SK-N-SH treated with all-trans-retinoic acid at 6 μM for 48 hours (cell line): ENCODE measurements around the gene NEGR1.

ENCODE experiments used
- ATAC-seq: fragments of 200-7000 bp; cut with Tn5 transposase; 3 replicates; pipeline ENCODE4 v1.9.1; 2020; ENCODE audit warnings: mild to moderate bottlenecking, moderate library complexity
- ARNTL ChIP-seq: fragments of 450-650 bp; formaldehyde crosslinking; IDR thresholded peaks from 2 replicates; pipeline ENCODE4 v1.5.0; 2020; ENCODE audit warnings: low read depth, mild to moderate bottlenecking, moderate library complexity, borderline replicate concordance
- BACH2 ChIP-seq: fragments of 250-450 bp; sonication (Bioruptor Pico); IDR thresholded peaks from 2 replicates; pipeline ENCODE4 v1.9.0; 2021; ENCODE audit warnings: mild to moderate bottlenecking, borderline replicate concordance
- CSDC2 ChIP-seq: fragments of 250-450 bp; sonication (Bioruptor Pico); IDR thresholded peaks from 2 replicates; pipeline ENCODE4 v1.5.0; 2020; ENCODE audit warnings: mild to moderate bottlenecking, moderate library complexity
- GLIS3 ChIP-seq: fragments of 250-450 bp; sonication (Bioruptor Pico); IDR thresholded peaks from 2 replicates; pipeline ENCODE4 v1.5.0; 2020; ENCODE audit warnings: mild to moderate bottlenecking, moderate library complexity
- ISL1 ChIP-seq: fragments of 250-450 bp; sonication (Bioruptor Pico); IDR thresholded peaks from 2 replicates; pipeline ENCODE4 v2.1.2; 2022; ENCODE audit warnings: mild to moderate bottlenecking, moderate library complexity
- OSR1 ChIP-seq: fragments of 250-450 bp; sonication (Bioruptor Pico); IDR thresholded peaks from 2 replicates; pipeline ENCODE4 v1.8.0; 2022; ENCODE audit warnings: moderate library complexity, mild to moderate bottlenecking, inconsistent platforms
- PPARA ChIP-seq: fragments of 250-450 bp; sonication (Bioruptor Pico); IDR thresholded peaks from 2 replicates; pipeline ENCODE4 v1.5.0; 2020; ENCODE audit warnings: mild to moderate bottlenecking, borderline replicate concordance
- RARB ChIP-seq: fragments of 250-450 bp; sonication (Bioruptor Pico); IDR thresholded peaks from 2 replicates; pipeline ENCODE4 v1.8.0; 2021; ENCODE audit warnings: mild to moderate bottlenecking, moderate library complexity
- SNAI2 ChIP-seq: fragments of 250-450 bp; sonication (Bioruptor Pico); IDR thresholded peaks from 2 replicates; pipeline ENCODE4 v1.5.0; 2020; ENCODE audit warnings: mild to moderate bottlenecking, moderate library complexity
- TOX ChIP-seq: fragments of 250-450 bp; sonication (Bioruptor Pico); IDR thresholded peaks from 2 replicates; pipeline ENCODE4 v1.8.0; 2021; ENCODE audit warnings: mild to moderate bottlenecking, moderate library complexity, borderline replicate concordance
- ZC3H10 ChIP-seq: fragments of 250-450 bp; sonication (Bioruptor Pico); IDR thresholded peaks from 2 replicates; pipeline ENCODE4 v1.5.1; 2021; ENCODE audit warnings: mild to moderate bottlenecking, moderate library complexity
- ZFP3 ChIP-seq: fragments of 250-450 bp; sonication (Bioruptor Pico); IDR thresholded peaks from 2 replicates; pipeline ENCODE4 v1.5.0; 2020; ENCODE audit warnings: mild to moderate bottlenecking, moderate library complexity
- ZFP30 ChIP-seq: fragments of 450-650 bp; formaldehyde crosslinking; IDR thresholded peaks from 2 replicates; pipeline ENCODE4 v1.5.0; 2022; ENCODE audit warnings: mild to moderate bottlenecking, moderate library complexity
- ZNF565 ChIP-seq: fragments of 450-650 bp; formaldehyde crosslinking; conservative IDR thresholded peaks from 2 replicates; pipeline ENCODE4 v1.5.0; 2020; ENCODE audit warnings: low read depth, mild to moderate bottlenecking, moderate library complexity
- ZNF70 ChIP-seq: fragments of 450-650 bp; formaldehyde crosslinking; IDR thresholded peaks from 2 replicates; pipeline ENCODE4 v1.5.0; 2020; ENCODE audit warnings: mild to moderate bottlenecking, moderate library complexity
- ZNF8 ChIP-seq: fragments of 450-650 bp; formaldehyde crosslinking; IDR thresholded peaks from 2 replicates; pipeline ENCODE4 v1.5.0; 2020; ENCODE audit warnings: mild to moderate bottlenecking, moderate library complexity
- TF ChIP-seq, protein P1 (sequence below): fragments of 250-450 bp; sonication (Bioruptor Pico); IDR thresholded peaks from 2 replicates; pipeline ENCODE4 v1.5.1; 2020; ENCODE audit warnings: low read depth, mild to moderate bottlenecking, moderate library complexity
- TF ChIP-seq, protein P2 (sequence below): fragments of 250-450 bp; sonication (Bioruptor Pico); IDR thresholded peaks from 2 replicates; pipeline ENCODE4 v1.5.0; 2020; ENCODE audit warnings: mild to moderate bottlenecking, moderate library complexity
- TF ChIP-seq, protein P3 (sequence below): fragments of 250-450 bp; sonication (Bioruptor Pico); IDR thresholded peaks from 2 replicates; pipeline ENCODE4 v1.5.1; 2021; ENCODE audit warnings: mild to moderate bottlenecking, moderate library complexity
- TF ChIP-seq, protein P4 (sequence below): fragments of 250-450 bp; sonication (Bioruptor Pico); IDR thresholded peaks from 2 replicates; pipeline ENCODE4 v1.8.0; 2021; ENCODE audit warnings: low read depth, mild to moderate bottlenecking, moderate library complexity, borderline replicate concordance
- TF ChIP-seq, protein P5 (sequence below): fragments of 250-450 bp; sonication (Bioruptor Pico); IDR thresholded peaks from 2 replicates; pipeline ENCODE4 v1.8.0; 2020; ENCODE audit warnings: mild to moderate bottlenecking, moderate library complexity, borderline replicate concordance

NEGR1 gene

DNA sequence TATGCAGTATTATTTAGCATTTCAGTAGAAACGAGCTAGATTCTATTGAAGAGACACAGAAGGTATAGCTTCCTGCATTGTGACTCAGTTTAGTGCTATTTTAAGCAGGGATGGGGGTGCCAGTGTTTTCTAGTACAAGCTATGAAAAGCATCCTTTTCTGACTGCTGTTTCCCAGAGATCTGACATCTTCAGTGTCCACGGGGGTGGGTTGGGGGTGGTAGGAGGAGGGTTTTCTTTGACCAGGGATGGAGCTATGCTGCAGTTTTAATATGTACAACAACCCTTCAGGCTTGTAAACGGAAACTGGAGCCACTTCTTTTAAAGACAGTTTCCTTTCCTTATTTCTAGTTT, 2.7 kb upstream of the NEGR1 start (continued):
- TF ChIP-seq, protein P1, sequence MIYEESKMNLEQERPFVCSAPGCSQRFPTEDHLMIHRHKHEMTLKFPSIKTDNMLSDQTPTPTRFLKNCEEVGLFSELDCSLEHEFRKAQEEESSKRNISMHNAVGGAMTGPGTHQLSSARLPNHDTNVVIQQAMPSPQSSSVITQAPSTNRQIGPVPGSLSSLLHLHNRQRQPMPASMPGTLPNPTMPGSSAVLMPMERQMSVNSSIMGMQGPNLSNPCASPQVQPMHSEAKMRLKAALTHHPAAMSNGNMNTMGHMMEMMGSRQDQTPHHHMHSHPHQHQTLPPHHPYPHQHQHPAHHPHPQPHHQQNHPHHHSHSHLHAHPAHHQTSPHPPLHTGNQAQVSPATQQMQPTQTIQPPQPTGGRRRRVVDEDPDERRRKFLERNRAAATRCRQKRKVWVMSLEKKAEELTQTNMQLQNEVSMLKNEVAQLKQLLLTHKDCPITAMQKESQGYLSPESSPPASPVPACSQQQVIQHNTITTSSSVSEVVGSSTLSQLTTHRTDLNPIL (CRISPR knock-in tag) = no peak; the same call in 1 of the 2 replicates
- TF ChIP-seq, protein P2, sequence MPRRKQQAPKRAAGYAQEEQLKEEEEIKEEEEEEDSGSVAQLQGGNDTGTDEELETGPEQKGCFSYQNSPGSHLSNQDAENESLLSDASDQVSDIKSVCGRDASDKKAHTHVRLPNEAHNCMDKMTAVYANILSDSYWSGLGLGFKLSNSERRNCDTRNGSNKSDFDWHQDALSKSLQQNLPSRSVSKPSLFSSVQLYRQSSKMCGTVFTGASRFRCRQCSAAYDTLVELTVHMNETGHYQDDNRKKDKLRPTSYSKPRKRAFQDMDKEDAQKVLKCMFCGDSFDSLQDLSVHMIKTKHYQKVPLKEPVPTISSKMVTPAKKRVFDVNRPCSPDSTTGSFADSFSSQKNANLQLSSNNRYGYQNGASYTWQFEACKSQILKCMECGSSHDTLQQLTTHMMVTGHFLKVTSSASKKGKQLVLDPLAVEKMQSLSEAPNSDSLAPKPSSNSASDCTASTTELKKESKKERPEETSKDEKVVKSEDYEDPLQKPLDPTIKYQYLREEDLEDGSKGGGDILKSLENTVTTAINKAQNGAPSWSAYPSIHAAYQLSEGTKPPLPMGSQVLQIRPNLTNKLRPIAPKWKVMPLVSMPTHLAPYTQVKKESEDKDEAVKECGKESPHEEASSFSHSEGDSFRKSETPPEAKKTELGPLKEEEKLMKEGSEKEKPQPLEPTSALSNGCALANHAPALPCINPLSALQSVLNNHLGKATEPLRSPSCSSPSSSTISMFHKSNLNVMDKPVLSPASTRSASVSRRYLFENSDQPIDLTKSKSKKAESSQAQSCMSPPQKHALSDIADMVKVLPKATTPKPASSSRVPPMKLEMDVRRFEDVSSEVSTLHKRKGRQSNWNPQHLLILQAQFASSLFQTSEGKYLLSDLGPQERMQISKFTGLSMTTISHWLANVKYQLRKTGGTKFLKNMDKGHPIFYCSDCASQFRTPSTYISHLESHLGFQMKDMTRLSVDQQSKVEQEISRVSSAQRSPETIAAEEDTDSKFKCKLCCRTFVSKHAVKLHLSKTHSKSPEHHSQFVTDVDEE (CRISPR knock-in tag) = no peak

DNA sequence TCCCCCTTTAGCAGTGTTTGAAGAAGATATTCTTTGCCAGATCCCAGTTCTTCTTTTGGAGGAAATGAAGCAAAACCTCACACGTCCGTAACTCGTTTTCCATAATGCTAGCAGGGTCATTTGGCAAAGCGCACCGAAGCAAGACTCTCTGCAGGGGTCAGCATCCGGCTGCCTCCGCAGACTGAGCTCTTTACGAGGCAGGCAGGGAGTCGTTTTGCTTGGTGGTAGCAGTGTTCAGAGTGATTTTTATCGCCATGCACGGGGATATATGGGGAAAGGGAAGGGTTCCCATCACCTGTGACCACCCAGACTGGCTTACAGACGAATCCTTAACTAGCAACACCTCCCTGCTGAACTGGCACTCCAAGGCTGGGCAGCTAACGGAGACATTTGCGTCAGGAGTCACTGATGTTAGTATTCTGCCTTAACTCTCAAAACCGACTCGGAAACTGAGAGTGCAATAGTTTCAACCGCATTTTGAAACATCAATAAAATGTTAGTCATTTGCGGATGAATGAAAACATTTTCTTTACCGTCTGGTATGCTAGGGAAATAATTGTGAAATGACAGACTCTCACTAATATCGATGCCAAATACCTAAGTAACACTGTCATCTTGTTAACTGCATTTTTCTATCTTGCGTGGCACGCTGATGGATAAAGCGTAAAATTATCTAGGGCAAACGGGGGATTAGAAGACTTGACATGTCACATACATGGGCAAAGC, 2.2 kb upstream of the NEGR1 start:
- ATAC-seq = peak; percentile 52
- TF ChIP-seq ISL1 (CRISPR knock-in tag) = peak; percentile 64
- no peak for TF ChIP-seq ZNF70 (CRISPR knock-in tag)

DNA sequence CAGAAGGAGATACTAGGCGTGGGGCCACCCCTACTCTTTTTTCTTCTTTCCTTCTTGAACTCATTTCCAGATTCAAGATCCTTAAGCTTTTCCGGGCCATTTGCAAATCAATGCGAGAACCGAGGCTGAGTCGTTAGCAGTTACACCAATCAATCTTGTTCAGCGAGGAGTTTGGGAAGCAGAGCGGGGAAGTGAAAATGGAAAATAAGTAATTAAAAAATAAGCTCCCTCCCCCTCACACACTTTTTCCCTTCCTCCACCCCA, 1.7 kb upstream of the NEGR1 start:
- no peak for TF ChIP-seq SNAI2
- TF ChIP-seq, protein P1 (CRISPR knock-in tag) = no peak
- TF ChIP-seq, all 23 proteins: peak for 0
- ATAC-seq = no peak

DNA sequence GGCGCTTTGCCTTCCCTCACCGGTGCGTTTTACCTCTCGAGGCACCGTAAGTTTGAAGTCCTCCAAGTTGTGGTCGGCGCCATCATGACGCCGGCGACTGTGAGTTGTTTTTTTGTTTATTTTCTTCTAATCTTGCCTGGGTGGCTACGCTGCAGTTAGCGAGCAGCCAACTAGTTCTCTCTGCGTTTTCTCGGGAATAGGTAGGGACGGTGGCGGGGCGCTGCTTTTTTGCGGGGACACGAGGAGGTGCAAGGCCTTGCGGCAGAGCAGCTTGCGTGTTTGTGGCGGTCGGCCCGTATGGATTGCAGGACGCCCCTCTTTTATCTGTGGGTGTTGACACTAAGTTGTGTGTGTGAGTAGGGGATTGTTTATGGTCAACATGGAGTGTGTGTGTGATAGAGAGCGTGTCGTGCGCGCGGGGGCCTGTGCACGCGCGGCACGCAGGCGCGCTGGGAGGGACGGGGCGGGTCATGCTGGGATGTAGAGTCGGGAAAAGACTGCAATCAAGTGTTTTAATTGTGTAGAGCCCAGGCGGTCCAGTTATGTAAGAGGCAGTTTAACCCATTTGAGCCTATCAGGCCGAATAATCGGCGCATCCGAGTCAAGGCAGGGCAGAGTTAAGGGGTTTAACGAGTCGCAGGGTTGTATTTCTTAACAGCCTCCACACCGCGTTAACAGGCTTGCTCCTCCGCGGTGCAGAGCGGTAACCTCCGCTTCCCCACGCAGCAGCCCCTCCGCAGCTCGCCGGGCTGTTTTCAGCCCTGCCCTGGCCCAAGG, 1.2 kb upstream of the NEGR1 start:
- ATAC-seq = peak; percentile 72

DNA sequence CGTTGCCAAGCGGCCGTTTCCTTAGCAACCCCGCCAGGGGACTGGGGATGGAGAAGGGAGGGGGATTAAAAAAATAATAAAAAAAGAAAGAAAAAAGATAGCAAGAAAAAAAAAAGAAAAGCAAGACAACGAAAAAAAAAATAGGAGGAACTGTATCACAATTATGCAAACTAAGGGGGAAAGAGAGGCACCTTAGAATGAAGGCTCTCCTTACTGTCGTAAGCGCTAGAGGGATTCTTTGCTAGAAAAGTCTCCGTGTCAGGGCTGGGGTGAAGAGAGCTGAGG, 625 bp upstream of the NEGR1 start:
- ATAC-seq = peak; percentile 1; the same call in 2 of the 3 replicates
- TF ChIP-seq ZFP3 (CRISPR knock-in tag) (no peak), ZNF70 (CRISPR knock-in tag) (no peak), ZC3H10 (no peak), RARB (CRISPR knock-in tag) (no peak), BACH2 (CRISPR knock-in tag) (no peak)
- TF ChIP-seq, protein P1 (CRISPR knock-in tag) = no peak
- TF ChIP-seq, protein P3, sequence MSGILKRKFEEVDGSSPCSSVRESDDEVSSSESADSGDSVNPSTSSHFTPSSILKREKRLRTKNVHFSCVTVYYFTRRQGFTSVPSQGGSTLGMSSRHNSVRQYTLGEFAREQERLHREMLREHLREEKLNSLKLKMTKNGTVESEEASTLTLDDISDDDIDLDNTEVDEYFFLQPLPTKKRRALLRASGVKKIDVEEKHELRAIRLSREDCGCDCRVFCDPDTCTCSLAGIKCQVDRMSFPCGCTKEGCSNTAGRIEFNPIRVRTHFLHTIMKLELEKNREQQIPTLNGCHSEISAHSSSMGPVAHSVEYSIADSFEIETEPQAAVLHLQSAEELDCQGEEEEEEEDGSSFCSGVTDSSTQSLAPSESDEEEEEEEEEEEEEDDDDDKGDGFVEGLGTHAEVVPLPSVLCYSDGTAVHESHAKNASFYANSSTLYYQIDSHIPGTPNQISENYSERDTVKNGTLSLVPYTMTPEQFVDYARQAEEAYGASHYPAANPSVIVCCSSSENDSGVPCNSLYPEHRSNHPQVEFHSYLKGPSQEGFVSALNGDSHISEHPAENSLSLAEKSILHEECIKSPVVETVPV = no peak
- TF ChIP-seq, protein P4, sequence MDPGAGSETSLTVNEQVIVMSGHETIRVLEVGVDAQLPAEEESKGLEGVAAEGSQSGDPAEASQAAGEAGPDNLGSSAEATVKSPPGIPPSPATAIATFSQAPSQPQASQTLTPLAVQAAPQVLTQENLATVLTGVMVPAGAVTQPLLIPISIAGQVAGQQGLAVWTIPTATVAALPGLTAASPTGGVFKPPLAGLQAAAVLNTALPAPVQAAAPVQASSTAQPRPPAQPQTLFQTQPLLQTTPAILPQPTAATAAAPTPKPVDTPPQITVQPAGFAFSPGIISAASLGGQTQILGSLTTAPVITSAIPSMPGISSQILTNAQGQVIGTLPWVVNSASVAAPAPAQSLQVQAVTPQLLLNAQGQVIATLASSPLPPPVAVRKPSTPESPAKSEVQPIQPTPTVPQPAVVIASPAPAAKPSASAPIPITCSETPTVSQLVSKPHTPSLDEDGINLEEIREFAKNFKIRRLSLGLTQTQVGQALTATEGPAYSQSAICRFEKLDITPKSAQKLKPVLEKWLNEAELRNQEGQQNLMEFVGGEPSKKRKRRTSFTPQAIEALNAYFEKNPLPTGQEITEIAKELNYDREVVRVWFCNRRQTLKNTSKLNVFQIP (CRISPR knock-in tag) = no peak

More for the DNA sequence above, 1.2 kb upstream of the NEGR1 start:
- no peak for TF ChIP-seq ZNF565 (CRISPR knock-in tag)
- TF ChIP-seq OSR1 (CRISPR knock-in tag) = no peak
- TF ChIP-seq GLIS3 = no peak
- no peak for TF ChIP-seq PPARA (CRISPR knock-in tag)
- TF ChIP-seq ZFP30 (CRISPR knock-in tag) = no peak
- no peak for TF ChIP-seq CSDC2 (CRISPR knock-in tag)
- TF ChIP-seq, protein P5, sequence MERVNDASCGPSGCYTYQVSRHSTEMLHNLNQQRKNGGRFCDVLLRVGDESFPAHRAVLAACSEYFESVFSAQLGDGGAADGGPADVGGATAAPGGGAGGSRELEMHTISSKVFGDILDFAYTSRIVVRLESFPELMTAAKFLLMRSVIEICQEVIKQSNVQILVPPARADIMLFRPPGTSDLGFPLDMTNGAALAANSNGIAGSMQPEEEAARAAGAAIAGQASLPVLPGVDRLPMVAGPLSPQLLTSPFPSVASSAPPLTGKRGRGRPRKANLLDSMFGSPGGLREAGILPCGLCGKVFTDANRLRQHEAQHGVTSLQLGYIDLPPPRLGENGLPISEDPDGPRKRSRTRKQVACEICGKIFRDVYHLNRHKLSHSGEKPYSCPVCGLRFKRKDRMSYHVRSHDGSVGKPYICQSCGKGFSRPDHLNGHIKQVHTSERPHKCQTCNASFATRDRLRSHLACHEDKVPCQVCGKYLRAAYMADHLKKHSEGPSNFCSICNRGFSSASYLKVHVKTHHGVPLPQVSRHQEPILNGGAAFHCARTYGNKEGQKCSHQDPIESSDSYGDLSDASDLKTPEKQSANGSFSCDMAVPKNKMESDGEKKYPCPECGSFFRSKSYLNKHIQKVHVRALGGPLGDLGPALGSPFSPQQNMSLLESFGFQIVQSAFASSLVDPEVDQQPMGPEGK = no peak
- TF ChIP-seq ISL1 (CRISPR knock-in tag) = no peak
- no peak for TF ChIP-seq TOX (CRISPR knock-in tag)
- TF ChIP-seq BACH2 (CRISPR knock-in tag) = no peak
- TF ChIP-seq, protein P1 (CRISPR knock-in tag) = no peak
- no peak for TF ChIP-seq ZNF8 (CRISPR knock-in tag)
- TF ChIP-seq SNAI2 = no peak
- TF ChIP-seq ARNTL (CRISPR knock-in tag) = no peak
- TF ChIP-seq, all 23 proteins: peak for 0
